Measurements from ENCODE around the gene AAK1. TPM values are rescaled to one million over a fixed set of nuclear protein-coding genes. Genes with fewer than 3 reads are reported as not detected.

The AAK1 gene
- total and polyA plus RNA-seq, 2 experiments from 2014 or later, result 39.0 to 52.4 TPM

DNA sequence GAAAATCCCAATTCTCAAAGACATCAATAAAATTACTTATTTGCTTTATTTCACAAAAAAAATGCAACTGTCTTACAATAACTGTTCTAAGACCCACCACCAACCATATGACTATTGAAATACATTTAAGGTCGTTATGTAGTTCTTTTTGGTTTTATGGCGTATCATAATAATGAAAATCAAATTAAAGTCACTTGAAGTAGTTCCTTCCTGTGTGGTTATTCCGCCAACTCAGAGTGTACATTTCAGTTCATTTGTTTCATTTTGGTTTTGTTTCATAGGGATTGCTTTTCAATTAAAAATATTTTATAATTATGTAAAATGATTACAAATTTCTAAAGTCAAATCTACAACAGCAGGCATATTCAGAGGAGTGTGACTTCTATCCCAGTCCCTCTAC lies 45.9 kb upstream of the AAK1 start:
- Histone ChIP-seq H4K20me1 (replicated peaks; ENCODE audit: insufficient read depth) (no peaks in the 10 kb centered on the region), H2AFZ (no peak overlapping the region), H3K27me3 (ENCODE audit: insufficient read depth) (no peaks in the 10 kb centered on the region), H3K4me3 (no peak overlapping the region), H3K4me2 (no peak overlapping the region), H3K36me3 (ENCODE audit: insufficient read depth) (no peaks in the 10 kb centered on the region), H3K27ac (ENCODE audit: low read depth) (no peak overlapping the region), H3F3A (replicated peaks; ENCODE audit: low read depth) (no peaks in the 10 kb centered on the region), H3K9me2 (ENCODE audit: insufficient read depth) (no peaks in the 10 kb centered on the region), H3K4me1 (ENCODE audit: insufficient read depth) (no peaks in the 10 kb centered on the region), H3K79me2 (replicated peaks; ENCODE audit: insufficient read depth) (no peaks in the 10 kb centered on the region)
- Mint-ChIP-seq H3K27ac (no peak overlapping the region), H3K4me1 (no peaks in the 10 kb centered on the region), H3K9me3 (no peaks in the 10 kb centered on the region), H3K27me3 (ENCODE audit: insufficient read depth, low read depth, poor library complexity) (no peaks in the 10 kb centered on the region), H3K4me3 (no peak overlapping the region), H3K36me3 (ENCODE audit: low read depth) (no peaks in the 10 kb centered on the region)
- ATAC-seq (no peak), DNase-seq (ENCODE audit: low spot score) (no peak)
- TF ChIP-seq POLR2AphosphoS5 (IDR thresholded peaks at IDR 0.05; ENCODE audit: low read depth), result no peak
- TF ChIP-seq, protein P1, sequence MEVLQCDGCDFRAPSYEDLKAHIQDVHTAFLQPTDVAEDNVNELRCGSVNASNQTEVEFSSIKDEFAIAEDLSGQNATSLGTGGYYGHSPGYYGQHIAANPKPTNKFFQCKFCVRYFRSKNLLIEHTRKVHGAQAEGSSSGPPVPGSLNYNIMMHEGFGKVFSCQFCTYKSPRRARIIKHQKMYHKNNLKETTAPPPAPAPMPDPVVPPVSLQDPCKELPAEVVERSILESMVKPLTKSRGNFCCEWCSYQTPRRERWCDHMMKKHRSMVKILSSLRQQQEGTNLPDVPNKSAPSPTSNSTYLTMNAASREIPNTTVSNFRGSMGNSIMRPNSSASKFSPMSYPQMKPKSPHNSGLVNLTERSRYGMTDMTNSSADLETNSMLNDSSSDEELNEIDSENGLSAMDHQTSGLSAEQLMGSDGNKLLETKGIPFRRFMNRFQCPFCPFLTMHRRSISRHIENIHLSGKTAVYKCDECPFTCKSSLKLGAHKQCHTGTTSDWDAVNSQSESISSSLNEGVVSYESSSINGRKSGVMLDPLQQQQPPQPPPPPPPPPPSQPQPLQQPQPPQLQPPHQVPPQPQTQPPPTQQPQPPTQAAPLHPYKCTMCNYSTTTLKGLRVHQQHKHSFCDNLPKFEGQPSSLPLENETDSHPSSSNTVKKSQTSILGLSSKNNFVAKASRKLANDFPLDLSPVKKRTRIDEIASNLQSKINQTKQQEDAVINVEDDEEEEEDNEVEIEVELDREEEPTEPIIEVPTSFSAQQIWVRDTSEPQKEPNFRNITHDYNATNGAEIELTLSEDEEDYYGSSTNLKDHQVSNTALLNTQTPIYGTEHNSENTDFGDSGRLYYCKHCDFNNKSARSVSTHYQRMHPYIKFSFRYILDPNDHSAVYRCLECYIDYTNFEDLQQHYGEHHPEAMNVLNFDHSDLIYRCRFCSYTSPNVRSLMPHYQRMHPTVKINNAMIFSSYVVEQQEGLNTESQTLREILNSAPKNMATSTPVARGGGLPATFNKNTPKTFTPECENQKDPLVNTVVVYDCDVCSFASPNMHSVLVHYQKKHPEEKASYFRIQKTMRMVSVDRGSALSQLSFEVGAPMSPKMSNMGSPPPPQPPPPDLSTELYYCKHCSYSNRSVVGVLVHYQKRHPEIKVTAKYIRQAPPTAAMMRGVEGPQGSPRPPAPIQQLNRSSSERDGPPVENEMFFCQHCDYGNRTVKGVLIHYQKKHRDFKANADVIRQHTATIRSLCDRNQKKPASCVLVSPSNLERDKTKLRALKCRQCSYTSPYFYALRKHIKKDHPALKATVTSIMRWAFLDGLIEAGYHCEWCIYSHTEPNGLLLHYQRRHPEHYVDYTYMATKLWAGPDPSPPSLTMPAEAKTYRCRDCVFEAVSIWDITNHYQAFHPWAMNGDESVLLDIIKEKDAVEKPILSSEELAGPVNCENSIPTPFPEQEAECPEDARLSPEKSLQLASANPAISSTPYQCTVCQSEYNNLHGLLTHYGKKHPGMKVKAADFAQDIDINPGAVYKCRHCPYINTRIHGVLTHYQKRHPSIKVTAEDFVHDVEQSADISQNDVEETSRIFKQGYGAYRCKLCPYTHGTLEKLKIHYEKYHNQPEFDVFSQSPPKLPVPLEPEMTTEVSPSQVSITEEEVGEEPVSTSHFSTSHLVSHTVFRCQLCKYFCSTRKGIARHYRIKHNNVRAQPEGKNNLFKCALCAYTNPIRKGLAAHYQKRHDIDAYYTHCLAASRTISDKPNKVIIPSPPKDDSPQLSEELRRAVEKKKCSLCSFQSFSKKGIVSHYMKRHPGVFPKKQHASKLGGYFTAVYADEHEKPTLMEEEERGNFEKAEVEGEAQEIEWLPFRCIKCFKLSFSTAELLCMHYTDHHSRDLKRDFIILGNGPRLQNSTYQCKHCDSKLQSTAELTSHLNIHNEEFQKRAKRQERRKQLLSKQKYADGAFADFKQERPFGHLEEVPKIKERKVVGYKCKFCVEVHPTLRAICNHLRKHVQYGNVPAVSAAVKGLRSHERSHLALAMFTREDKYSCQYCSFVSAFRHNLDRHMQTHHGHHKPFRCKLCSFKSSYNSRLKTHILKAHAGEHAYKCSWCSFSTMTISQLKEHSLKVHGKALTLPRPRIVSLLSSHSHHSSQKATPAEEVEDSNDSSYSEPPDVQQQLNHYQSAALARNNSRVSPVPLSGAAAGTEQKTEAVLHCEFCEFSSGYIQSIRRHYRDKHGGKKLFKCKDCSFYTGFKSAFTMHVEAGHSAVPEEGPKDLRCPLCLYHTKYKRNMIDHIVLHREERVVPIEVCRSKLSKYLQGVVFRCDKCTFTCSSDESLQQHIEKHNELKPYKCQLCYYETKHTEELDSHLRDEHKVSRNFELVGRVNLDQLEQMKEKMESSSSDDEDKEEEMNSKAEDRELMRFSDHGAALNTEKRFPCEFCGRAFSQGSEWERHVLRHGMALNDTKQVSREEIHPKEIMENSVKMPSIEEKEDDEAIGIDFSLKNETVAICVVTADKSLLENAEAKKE (CRISPR knock-in tag; IDR thresholded peaks at IDR 0.05), result no peak
- TF ChIP-seq, protein P2, sequence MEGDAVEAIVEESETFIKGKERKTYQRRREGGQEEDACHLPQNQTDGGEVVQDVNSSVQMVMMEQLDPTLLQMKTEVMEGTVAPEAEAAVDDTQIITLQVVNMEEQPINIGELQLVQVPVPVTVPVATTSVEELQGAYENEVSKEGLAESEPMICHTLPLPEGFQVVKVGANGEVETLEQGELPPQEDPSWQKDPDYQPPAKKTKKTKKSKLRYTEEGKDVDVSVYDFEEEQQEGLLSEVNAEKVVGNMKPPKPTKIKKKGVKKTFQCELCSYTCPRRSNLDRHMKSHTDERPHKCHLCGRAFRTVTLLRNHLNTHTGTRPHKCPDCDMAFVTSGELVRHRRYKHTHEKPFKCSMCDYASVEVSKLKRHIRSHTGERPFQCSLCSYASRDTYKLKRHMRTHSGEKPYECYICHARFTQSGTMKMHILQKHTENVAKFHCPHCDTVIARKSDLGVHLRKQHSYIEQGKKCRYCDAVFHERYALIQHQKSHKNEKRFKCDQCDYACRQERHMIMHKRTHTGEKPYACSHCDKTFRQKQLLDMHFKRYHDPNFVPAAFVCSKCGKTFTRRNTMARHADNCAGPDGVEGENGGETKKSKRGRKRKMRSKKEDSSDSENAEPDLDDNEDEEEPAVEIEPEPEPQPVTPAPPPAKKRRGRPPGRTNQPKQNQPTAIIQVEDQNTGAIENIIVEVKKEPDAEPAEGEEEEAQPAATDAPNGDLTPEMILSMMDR (conservative IDR thresholded peaks at IDR 0.05; ENCODE audit: low read depth in 2 of 2), result no peak

DNA sequence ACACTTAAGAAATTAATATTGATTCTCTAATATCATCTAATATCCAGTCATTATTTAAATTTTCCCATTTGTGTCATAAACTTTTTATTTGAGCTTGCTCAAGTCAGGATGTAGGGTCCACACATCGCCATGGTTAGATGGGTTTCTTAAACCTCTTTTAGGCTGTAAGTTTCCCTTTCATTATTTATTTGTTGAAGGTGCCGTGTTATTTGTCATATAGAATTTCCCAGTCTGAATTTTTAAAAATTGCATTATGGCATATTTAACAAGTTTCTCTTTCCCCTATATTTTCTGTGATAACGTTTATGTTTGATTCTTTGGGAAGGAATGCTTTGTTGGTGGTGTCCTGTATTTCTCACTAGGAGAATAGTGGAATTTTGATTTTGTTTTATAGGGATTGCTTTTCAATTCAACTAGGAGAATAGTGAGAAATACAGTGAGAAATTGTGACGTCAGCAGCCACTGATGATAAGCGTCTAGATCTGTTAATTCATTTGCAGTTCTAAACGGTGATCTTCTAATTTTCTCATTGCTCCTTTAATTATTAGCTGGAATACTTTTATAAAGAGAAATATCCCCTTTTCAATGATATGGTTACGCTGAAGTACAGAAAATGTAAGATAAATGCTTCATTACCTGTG lies 44.6 kb upstream of the AAK1 start:
- no peak for ATAC-seq
- Mint-ChIP-seq H3K9me3 (no peaks in the 10 kb centered on the region), H3K4me3 (no peak overlapping the region), H3K36me3 (ENCODE audit: low read depth) (no peaks in the 10 kb centered on the region), H3K27me3 (ENCODE audit: insufficient read depth, low read depth, poor library complexity) (no peaks in the 10 kb centered on the region), H3K27ac (no peak overlapping the region), H3K4me1 (peaks cover 5% of the 10 kb centered on the region)
- Histone ChIP-seq H3K79me2 (replicated peaks; ENCODE audit: insufficient read depth) (no peaks in the 10 kb centered on the region), H4K20me1 (replicated peaks; ENCODE audit: insufficient read depth) (no peaks in the 10 kb centered on the region), H3F3A (replicated peaks; ENCODE audit: low read depth) (no peaks in the 10 kb centered on the region), H3K4me1 (ENCODE audit: insufficient read depth) (peaks cover 7% of the 10 kb centered on the region; the same call in 1 of the 2 replicates), H3K27me3 (ENCODE audit: insufficient read depth) (no peaks in the 10 kb centered on the region), H2AFZ (no peak overlapping the region), H3K27ac (ENCODE audit: low read depth) (no peak overlapping the region), H3K9me2 (ENCODE audit: insufficient read depth) (no peaks in the 10 kb centered on the region), H3K4me2 (no peak overlapping the region), H3K4me3 (no peak overlapping the region), H3K36me3 (ENCODE audit: insufficient read depth) (no peaks in the 10 kb centered on the region)
- no peak for DNase-seq (ENCODE audit: low spot score)
- TF ChIP-seq, protein P3, sequence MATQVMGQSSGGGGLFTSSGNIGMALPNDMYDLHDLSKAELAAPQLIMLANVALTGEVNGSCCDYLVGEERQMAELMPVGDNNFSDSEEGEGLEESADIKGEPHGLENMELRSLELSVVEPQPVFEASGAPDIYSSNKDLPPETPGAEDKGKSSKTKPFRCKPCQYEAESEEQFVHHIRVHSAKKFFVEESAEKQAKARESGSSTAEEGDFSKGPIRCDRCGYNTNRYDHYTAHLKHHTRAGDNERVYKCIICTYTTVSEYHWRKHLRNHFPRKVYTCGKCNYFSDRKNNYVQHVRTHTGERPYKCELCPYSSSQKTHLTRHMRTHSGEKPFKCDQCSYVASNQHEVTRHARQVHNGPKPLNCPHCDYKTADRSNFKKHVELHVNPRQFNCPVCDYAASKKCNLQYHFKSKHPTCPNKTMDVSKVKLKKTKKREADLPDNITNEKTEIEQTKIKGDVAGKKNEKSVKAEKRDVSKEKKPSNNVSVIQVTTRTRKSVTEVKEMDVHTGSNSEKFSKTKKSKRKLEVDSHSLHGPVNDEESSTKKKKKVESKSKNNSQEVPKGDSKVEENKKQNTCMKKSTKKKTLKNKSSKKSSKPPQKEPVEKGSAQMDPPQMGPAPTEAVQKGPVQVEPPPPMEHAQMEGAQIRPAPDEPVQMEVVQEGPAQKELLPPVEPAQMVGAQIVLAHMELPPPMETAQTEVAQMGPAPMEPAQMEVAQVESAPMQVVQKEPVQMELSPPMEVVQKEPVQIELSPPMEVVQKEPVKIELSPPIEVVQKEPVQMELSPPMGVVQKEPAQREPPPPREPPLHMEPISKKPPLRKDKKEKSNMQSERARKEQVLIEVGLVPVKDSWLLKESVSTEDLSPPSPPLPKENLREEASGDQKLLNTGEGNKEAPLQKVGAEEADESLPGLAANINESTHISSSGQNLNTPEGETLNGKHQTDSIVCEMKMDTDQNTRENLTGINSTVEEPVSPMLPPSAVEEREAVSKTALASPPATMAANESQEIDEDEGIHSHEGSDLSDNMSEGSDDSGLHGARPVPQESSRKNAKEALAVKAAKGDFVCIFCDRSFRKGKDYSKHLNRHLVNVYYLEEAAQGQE (IDR thresholded peaks at IDR 0.05; ENCODE audit: unreplicated experiment), result no peak
- TF ChIP-seq ZNF114 (CRISPR knock-in tag; IDR thresholded peaks at IDR 0.05) (no peak), EZH2phosphoT487 (IDR thresholded peaks at IDR 0.05; ENCODE audit: unreplicated experiment) (no peak), ZNF331 (CRISPR knock-in tag; IDR thresholded peaks at IDR 0.05; ENCODE audit: low read depth) (no peak), STAT1 (IDR thresholded peaks at IDR 0.05; ENCODE audit: unreplicated experiment) (no peak)

Measured in GM23338 (cell line).